WERI-Rb-1 (cell line): ENCODE data around the gene GNAO1.

Experiments
- DNase-seq: peaks from one replicate; pipeline ENCODE4 v3.0.0-alpha.2; 2020
- H3K27ac ChIP-seq: fragments of 250-450 bp; sonication (Bioruptor Pico); 2 replicates; pipeline ENCODE4 v1.5.1; 2020; ENCODE audit warnings: mild to moderate bottlenecking, moderate library complexity
- H3K27me3 ChIP-seq: fragments of 250-450 bp; sonication (Bioruptor Pico); 2 replicates; pipeline ENCODE4 v1.5.1; 2021; ENCODE audit warnings: mild to moderate bottlenecking, low read depth, moderate library complexity; ENCODE audit not compliant: insufficient read depth, severe bottlenecking
- H3K36me3 ChIP-seq: fragments of 250-450 bp; sonication (Bioruptor Pico); 2 replicates; pipeline ENCODE4 v1.5.1; 2020; ENCODE audit warnings: mild to moderate bottlenecking, moderate library complexity
- H3K4me3 ChIP-seq: 2 replicates; pipeline ENCODE4 v1.5.1; 2011; ENCODE audit warnings: low read depth, mild to moderate bottlenecking, control low read depth, low read length
- H3K9me3 ChIP-seq: fragments of 250-450 bp; sonication (Bioruptor Pico); 2 replicates; pipeline ENCODE4 v1.5.1; 2021; ENCODE audit warnings: mild to moderate bottlenecking, moderate library complexity; ENCODE audit not compliant: severe bottlenecking
- TF ChIP-seq, protein P1 (sequence below): IDR thresholded peaks from 2 replicates; pipeline ENCODE4 v1.5.1; 2011; ENCODE audit warnings: low read depth, mild to moderate bottlenecking, control low read depth, inconsistent platforms, low read length

Gene GNAO1

GRCh38 chr16:56195151-56195550 is 3.9 kb downstream of the GNAO1 start:
- no peak for DNase-seq
- Histone ChIP-seq H3K27ac (no peak overlapping the region), H3K4me3 (no peak overlapping the region), H3K27me3 (no peaks in the 10 kb centered on the region), H3K36me3 (peaks cover 2% of the 10 kb centered on the region), H3K9me3 (no peaks in the 10 kb centered on the region)
- TF ChIP-seq, protein P1, sequence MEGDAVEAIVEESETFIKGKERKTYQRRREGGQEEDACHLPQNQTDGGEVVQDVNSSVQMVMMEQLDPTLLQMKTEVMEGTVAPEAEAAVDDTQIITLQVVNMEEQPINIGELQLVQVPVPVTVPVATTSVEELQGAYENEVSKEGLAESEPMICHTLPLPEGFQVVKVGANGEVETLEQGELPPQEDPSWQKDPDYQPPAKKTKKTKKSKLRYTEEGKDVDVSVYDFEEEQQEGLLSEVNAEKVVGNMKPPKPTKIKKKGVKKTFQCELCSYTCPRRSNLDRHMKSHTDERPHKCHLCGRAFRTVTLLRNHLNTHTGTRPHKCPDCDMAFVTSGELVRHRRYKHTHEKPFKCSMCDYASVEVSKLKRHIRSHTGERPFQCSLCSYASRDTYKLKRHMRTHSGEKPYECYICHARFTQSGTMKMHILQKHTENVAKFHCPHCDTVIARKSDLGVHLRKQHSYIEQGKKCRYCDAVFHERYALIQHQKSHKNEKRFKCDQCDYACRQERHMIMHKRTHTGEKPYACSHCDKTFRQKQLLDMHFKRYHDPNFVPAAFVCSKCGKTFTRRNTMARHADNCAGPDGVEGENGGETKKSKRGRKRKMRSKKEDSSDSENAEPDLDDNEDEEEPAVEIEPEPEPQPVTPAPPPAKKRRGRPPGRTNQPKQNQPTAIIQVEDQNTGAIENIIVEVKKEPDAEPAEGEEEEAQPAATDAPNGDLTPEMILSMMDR: no peak

GRCh38 chr16:56196381-56196780 is 5.1 kb downstream of the GNAO1 start:
- H3K36me3 ChIP-seq: peaks cover 2% of the 10 kb centered on the region
- H3K4me3 ChIP-seq: no peak overlapping the region
- TF ChIP-seq, protein P1: no peak
- DNase-seq: no peak
- H3K27me3 ChIP-seq: no peaks in the 10 kb centered on the region
- H3K9me3 ChIP-seq: no peaks in the 10 kb centered on the region
- H3K27ac ChIP-seq: no peak overlapping the region

DNA sequence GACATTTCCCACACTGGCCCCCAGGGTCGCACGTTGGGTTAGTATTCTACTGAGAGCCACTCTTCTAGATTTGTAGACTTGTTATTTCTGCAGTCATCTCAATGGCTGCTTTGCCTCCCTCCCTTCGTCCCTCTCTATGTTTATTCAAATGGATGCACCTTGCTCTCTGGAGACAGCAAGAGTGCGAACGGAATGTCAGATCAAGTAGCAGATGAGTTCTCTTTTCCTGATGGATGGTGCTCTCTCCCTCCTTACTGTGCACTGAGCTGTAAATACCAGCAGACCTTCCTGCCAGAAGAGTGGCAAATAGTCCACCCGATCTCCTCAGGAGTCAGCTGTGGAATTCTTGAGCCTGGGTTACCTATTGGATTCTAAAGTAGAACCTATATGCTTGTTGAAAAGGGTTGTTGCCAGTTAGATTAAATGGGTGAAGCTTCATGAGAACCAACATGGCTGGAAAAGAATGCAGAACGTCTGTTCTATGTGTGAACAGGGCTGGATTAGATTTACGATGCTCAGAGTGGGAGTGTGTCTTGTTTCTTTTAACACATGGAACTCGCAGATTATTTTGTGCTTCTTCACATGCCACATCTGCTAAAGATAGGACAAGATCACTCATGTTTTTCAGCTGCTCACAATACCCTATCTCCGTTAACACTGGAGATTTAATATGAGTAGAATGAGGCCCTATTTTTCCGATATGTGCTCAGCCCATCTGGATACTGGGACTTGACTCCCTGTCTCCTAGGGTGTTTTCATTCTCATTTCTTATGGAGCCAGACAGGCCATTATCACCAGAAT is 6.1 kb downstream of the GNAO1 start:
- H3K4me3 ChIP-seq: no peak overlapping the region
- H3K9me3 ChIP-seq: no peaks in the 10 kb centered on the region
- peaks cover 2% of the 10 kb centered on the region for H3K36me3 ChIP-seq
- TF ChIP-seq, protein P1: no peak
- no peak overlapping the region for H3K27ac ChIP-seq
- H3K27me3 ChIP-seq: no peaks in the 10 kb centered on the region
- no peak for DNase-seq

- no peaks in the 10 kb centered on the region for H3K9me3 ChIP-seq
- H3K27me3 ChIP-seq: no peaks in the 10 kb centered on the region
- no peak for DNase-seq
- no peak overlapping the region for H3K27ac ChIP-seq
- TF ChIP-seq, protein P1: no peak
- peaks cover 2% of the 10 kb centered on the region for H3K36me3 ChIP-seq
- H3K4me3 ChIP-seq: no peak overlapping the region
Observed at GRCh38 chr16:56198006-56198754, 6.9 kb downstream of the GNAO1 start.

GRCh38 chr16:56198755-56199114 is 7.4 kb downstream of the GNAO1 start:
- Histone ChIP-seq H3K27ac (no peak overlapping the region), H3K27me3 (no peaks in the 10 kb centered on the region), H3K9me3 (no peaks in the 10 kb centered on the region), H3K36me3 (peaks cover 2% of the 10 kb centered on the region), H3K4me3 (no peak overlapping the region)
- no peak for DNase-seq
- TF ChIP-seq, protein P1: no peak
